ENCODE data around the gene ZNF672. TPM values are rescaled to one million over a fixed set of nuclear protein-coding genes. Genes with fewer than 3 reads are reported as not detected.
"Not testable (repeated sequence)": the region's sequence is repeated elsewhere in the genome, so short reads cannot be mapped to it uniquely, and the experiment has no call there.

Gene ZNF672
- 20.2 TPM for polyA plus RNA-seq (ENCODE audit: insufficient read length)
- long read RNA-seq, donor 1, transcript ZNF672-201 (4 exons, 2,989 nt) = major isoform, 18 of 19 reads
- long read RNA-seq, donor 1, partial matches to known transcripts = 0 of 19 reads
- long read RNA-seq, donor 1, other reads (novel, unspliced or antisense) = 0 of 19 reads
- long read RNA-seq, donor 2, transcript ZNF672-201 (4 exons, 2,989 nt) = major isoform, 7 of 9 reads
- long read RNA-seq, donor 2, partial matches to known transcripts = 0 of 9 reads
- long read RNA-seq, donor 2, other reads (novel, unspliced or antisense) = 0 of 9 reads
- long read RNA-seq, donor 3, transcript ZNF672-201 (4 exons, 2,989 nt) = major isoform, 8 of 8 reads
- long read RNA-seq, donor 3, partial matches to known transcripts = 0 of 8 reads
- long read RNA-seq, donor 3, other reads (novel, unspliced or antisense) = 0 of 8 reads
- long read RNA-seq, donor 4, partial matches to known transcripts = 0 of 4 reads
- long read RNA-seq, donor 4, other reads (novel, unspliced or antisense) = 0 of 4 reads
- long read RNA-seq, donor 5, transcript ZNF672-201 (4 exons, 2,989 nt) = major isoform, 11 of 12 reads
- long read RNA-seq, donor 5, partial matches to known transcripts = 0 of 12 reads
- long read RNA-seq, donor 5, other reads (novel, unspliced or antisense) = 0 of 12 reads
- long read RNA-seq, donor 6, transcript ZNF672-201 (4 exons, 2,989 nt) = major isoform, 12 of 13 reads
- long read RNA-seq, donor 6, partial matches to known transcripts = 0 of 13 reads
- long read RNA-seq, donor 6, other reads (novel, unspliced or antisense) = 0 of 13 reads
- long read RNA-seq, donor 7, transcript ZNF672-201 (4 exons, 2,989 nt) = major isoform, 19 of 21 reads
- long read RNA-seq, donor 7, partial matches to known transcripts = 0 of 21 reads
- long read RNA-seq, donor 7, other reads (novel, unspliced or antisense) = 0 of 21 reads
- long read RNA-seq, donor 8, partial matches to known transcripts = 0 of 3 reads
- long read RNA-seq, donor 8, other reads (novel, unspliced or antisense) = 0 of 3 reads

DNA sequence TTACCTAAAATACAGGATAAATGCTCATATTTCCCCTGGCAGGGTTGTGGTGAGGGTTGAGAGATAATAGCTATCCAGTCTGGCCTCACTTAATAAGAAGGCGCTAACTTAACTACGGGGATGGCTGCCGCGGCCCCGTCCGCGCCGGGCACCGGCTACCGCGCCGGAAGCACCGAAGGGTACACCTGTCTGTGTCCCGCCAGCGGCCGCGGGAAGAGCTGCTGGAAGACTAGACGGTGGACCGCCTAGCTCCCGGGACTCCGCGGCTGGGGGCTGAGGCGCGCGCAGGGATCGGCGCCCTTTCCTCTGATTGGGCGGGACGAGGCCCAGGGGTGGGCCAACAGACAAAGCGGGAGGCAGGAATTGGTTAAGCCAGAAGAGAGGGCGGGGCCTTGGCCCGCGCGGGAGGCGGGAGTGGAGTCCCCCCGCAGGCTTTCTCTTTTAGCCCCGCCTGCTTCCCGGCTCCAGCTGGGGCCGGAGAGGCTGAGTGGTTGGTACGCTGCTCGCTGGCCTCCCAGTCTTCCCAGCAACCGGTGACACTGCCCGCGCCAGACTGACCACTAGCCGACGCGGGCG, at the start of gene ZNF672:
Gene ZNF672 (plus strand): TSS at position 444 of the 576 bp plus-strand sequence. CDS start 9,051 bp downstream, outside the sequence.
- DNase-seq = peak; percentile 98

DNA sequence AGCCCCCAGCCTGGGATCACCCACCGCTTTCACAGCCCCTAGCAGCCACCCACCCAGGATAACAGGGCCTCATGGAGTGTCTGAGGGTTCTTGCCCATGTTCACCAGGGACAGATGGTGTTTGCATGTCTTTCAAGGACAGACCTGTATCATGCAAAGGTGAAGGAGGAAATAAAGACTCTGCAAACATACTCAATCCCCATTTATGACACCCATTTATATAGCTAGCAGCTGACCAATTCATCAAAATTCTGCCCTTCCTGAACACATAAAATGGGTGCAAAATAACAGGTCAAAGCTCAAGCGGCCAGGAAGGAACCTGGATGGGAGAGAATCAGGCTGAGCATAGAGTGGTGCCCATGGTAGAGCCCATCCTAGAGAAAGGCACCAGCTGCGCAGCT, 49.7 kb upstream of the ZNF672 start:
- DNase-seq = no peak

GRCh38 chr1:248789337-248789736, 48.7 kb upstream of the ZNF672 start:
- not testable (repeated sequence) for DNase-seq

DNA sequence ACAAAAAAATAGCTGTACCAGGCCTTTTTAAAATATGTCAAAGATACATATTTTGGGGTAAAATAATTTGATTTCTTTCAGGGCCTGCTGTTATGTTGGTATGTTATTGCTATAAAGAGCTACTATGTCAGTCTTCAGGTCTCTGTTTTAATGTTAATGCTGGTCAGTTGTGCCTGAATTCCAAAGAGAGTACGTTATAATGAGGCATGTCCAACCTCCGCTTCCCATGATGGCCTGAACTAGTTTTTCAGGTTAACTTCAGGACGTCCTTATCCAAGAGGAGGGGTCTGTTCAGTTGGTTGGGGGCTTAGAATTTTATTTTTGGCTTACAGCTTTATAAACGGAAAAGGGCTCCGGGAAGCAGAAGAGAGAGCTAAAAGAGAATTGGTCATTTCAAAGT, 47.6 kb upstream of the ZNF672 start:
- no peak for DNase-seq

GRCh38 chr1:248791010-248791409, 47.0 kb upstream of the ZNF672 start:
- no peak for DNase-seq

- DNase-seq = no peak
Observed at GRCh38 chr1:248792342-248792741, 45.7 kb upstream of the ZNF672 start.

DNA sequence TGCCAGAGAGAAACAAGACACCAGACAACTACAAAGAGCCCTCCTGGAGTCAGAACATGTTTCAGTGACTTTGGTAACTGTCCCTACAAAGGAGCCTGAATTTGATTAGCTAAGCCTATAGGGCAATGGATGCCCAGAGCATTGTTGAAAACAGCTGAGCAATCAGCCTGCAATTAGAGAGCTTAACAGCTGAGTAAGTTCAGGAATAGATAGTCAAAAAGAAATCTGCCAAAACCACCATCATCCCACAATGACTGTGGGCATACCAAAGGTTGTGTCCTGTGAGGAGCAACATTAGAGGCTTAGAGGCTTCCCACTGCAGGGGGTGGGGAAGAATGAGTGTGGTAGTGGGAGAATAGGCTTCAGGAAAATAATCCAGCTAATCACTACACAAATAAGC, 44.4 kb upstream of the ZNF672 start:
- no peak for DNase-seq

GRCh38 chr1:248794663-248795062, 43.4 kb upstream of the ZNF672 start:
- not testable (repeated sequence) for DNase-seq

GRCh38 chr1:248798791-248799190, 39.2 kb upstream of the ZNF672 start:
- no peak for DNase-seq

GRCh38 chr1:248800459-248800858, 37.6 kb upstream of the ZNF672 start:
- no peak for DNase-seq

DNA sequence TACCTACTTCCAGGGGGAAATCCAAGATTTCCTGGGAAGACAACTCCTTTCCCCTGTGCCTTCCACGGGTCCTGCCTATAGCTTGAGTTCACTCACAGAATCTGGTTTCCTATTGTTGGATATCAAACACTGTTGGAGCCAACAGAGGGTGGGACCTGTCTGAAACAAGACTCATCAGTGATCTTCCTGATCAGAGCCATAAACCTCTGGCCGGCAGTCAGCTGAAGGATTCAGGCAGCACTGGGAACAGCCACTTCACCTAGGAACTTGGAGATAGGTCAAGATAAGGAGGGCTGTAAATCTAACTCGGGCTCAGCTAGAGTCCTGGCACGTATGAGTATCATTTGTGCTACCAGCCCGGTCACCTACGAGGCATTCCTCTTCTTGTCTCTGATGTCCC, 35.6 kb upstream of the ZNF672 start:
- no peak for DNase-seq

GRCh38 chr1:248803501-248803900, 34.5 kb upstream of the ZNF672 start:
- not testable (repeated sequence) for DNase-seq

DNA sequence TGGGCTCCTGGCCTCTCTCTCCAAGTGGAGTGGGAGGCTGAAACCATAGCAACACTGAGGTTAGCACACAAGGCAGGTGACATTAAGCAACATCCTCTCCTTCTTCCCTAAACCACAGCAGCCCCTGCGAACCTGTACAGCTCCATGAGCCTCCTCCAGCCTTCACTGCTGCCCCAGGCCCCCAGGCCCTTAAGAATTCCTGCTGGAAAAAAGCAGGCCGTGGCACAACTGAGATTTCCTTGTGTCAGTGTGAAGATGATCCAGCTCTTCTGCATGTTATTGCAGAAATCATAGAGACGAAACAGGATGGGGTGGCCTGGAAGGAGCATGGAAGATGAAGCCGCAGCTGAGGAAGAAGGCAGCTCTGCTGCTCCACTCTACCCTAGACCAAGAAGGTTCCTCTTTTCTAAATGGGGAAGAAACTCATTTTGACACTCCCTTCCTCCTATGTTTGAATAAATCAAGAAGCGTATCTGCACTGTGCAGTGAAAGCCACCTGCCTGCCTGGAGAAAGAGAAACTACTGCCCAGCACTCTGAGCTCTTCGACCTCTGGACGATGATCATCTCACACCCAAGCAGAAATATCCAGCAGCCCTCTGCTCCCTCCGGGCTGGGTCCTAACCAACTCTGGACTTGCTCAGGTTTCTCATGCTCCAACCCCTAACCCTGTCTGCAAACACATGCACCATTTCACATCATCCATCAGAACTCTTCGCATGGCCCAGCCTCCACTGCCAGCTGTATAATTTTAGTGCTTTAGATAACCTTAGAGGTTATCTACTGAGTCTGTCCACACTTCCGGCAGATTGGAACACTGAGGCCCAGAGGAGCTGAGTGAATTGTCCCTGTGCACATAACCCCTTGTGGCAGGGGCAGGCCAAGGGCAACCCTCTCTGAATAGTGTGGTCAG, 33.0 kb upstream of the ZNF672 start:
- DNase-seq = no peak

- DNase-seq = no peak
Observed at GRCh38 chr1:248805876-248806275, 32.1 kb upstream of the ZNF672 start.

DNA sequence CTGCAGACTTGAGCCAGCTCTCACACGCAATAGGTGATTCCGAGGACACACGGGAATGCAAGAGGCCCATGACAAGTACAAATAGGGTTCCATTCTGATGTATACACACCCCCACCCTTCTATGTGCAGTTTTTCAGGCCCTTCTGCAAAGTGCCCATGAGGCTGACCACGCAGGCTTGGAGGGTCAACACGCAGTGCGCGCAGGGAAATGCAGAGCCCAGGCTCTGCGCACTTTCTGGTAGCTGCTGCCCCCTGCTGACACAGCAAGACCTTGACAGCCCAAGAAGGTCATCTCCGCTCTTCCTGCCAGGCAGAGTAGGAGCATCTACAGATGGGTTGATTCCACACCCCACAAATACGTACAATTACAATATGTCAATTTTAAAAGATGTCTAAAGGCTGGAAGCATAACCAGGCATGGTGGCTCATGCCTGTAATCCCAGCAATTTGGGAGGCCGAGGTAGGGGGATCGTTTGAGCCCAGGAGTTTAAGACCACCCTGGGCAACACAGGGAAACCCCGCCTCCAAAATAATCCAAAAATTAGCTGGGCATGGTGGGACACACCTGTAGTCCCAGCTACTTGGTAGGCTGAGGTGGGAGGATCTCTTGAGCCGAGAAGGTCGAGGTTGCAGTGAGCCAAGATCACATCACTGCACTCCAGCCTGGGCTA, 30.8 kb upstream of the ZNF672 start:
- peak; percentile 30 for DNase-seq

DNA sequence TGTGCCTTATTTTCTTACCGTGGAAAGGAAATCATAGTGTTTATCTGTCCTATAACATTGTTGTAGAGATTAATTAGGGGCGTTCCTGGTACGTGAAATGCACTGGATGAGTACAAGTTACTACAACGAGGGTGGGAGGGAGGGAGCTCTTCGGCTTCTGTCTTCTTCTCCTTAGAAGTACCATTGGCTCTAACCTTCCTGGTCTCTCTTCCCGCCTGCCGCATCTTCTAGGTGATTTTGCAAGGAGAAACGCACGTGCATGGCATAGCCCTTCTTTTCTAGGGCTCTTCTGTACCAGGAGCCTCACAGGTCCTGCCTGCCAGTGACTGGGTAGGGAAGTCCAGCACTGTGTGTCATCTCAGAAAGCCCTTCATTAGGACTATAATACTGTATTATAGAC, 29.1 kb upstream of the ZNF672 start:
- no peak for DNase-seq

GRCh38 chr1:248810000-248810726, 27.9 kb upstream of the ZNF672 start:
- no peak for DNase-seq

DNA sequence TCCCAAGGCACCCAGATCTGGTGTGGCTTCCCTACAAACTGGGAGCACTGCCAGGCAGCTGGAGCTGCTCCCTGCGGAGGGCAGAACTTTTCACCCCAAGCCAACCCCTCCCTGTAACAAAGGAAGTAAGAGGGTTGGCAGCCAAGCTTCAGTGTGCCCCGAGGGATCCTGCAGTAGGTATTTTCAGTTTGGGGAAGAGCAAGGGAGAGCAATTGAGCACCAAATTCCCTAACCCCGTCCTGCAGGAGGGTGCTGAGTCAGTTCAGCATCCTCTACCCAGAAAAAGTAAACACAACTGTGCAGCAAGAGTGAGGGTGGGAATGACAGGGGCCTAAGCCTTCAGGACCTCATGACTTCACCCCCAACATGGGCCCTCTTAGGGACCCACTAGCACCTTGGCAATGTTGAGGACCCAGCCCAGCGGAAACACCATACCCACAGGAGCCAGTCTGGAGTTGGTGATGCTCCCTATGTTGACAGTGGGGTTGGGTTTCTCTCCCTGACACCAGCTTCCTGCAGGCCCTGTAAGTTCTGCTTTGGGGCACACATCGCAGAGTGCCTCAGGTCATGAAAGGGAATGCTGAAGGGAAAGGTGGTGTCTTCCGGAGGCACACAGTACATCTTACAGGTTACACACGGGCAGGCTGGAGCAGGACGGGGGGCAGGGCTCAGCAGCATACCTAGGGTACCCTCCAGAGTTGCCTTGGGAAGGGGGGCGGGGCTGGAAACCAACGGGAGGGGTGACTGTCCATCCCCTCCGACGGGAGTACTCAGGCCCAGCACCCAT, 27.1 kb upstream of the ZNF672 start:
- DNase-seq = no peak

Measured in left kidney (tissue), 8 donors.